Common myeloid progenitor, CD34-positive (primary cell): Measurements from ENCODE around the gene WDR26.

Source experiments
- CTCF ChIA-PET: fragments of 350-600 bp; sonication (Branson Sonifier 250); formaldehyde crosslinking; loops from one replicate; lab custom pipeline; 2021; ENCODE audit warnings: antibody characterized with exemption; lab: Charles Lee
- POLR2A ChIA-PET: fragments of 350-600 bp; sonication (Branson Sonifier 250); formaldehyde crosslinking; loops from one replicate; lab custom pipeline; 2021; ENCODE audit warnings: antibody characterized with exemption; lab: Charles Lee
- DNase-seq, 3 donors: peaks; one replicate each; pipeline versions ENCODE4 v3.0.0 to v3.0.0-alpha.2; 2013
- H3K27ac ChIP-seq, 2 experiments: 1 replicate in 1 of 2; 2 replicates in 1 of 2; pipeline ENCODE4 v1.7.0; 2013; ENCODE audit warnings: inconsistent platforms in 2 of 2, low read length in 2 of 2, mild to moderate bottlenecking in 2 of 2, low read depth in 1 of 2, moderate library complexity in 1 of 2; ENCODE audit not compliant: severe bottlenecking in 2 of 2, insufficient read depth in 1 of 2, poor library complexity in 1 of 2
- H3K27me3 ChIP-seq, 5 experiments: replicated peaks in 2 of 5; 1 replicate in 3 of 5; 2 replicates in 2 of 5; pipeline versions ENCODE4 v1.6.1 to v1.7.0; 2013; ENCODE audit warnings: low read length in 4 of 5, mild to moderate bottlenecking in 2 of 5, moderate library complexity in 2 of 5, inconsistent platforms in 1 of 5; ENCODE audit not compliant: insufficient read depth in 5 of 5, control insufficient read depth in 4 of 5
- H3K36me3 ChIP-seq, 4 experiments: 1 replicate in 2 of 4; 2 replicates in 2 of 4; pipeline versions ENCODE4 v1.6.1 to v1.7.0; 2013; ENCODE audit warnings: low read length in 3 of 4, control low read depth in 1 of 4, mild to moderate bottlenecking in 1 of 4; ENCODE audit not compliant: control insufficient read depth in 4 of 4, insufficient read depth in 4 of 4
- H3K4me1 ChIP-seq, 4 experiments: 1 replicate in 3 of 4; 2 replicates in 1 of 4; pipeline versions ENCODE4 v1.6.1 to v1.7.1; 2013; ENCODE audit warnings: low read length in 3 of 4, mild to moderate bottlenecking in 3 of 4, control low read depth in 1 of 4, inconsistent platforms in 1 of 4, moderate library complexity in 1 of 4; ENCODE audit not compliant: control insufficient read depth in 4 of 4, insufficient read depth in 4 of 4; ENCODE audit errors: control extremely low read depth in 1 of 4
- H3K4me3 ChIP-seq, 7 experiments: 1 replicate in 4 of 7; 2 replicates in 3 of 7; pipeline versions ENCODE4 v1.5.1 to v1.7.0; 2013; ENCODE audit warnings: mild to moderate bottlenecking in 7 of 7, low read length in 6 of 7, moderate library complexity in 6 of 7, inconsistent platforms in 2 of 7, low read depth in 2 of 7, control low read depth in 1 of 7; ENCODE audit not compliant: insufficient read depth in 4 of 7, control insufficient read depth in 1 of 7; ENCODE audit errors: extremely low read depth in 1 of 7
- H3K9me3 ChIP-seq, 5 experiments: 1 replicate in 4 of 5; 2 replicates in 1 of 5; pipeline versions ENCODE4 v1.6.1 to v1.7.1; 2013; ENCODE audit warnings: low read length in 4 of 5, mild to moderate bottlenecking in 2 of 5, inconsistent platforms in 1 of 5, low read depth in 1 of 5, moderate library complexity in 1 of 5; ENCODE audit not compliant: control insufficient read depth in 4 of 5, insufficient read depth in 2 of 5; ENCODE audit errors: control extremely low read depth in 1 of 5
- WGBS: methylation state at CpG from one replicate; pipeline ENCODE4 v1.1.5; 2013; ENCODE audit not compliant: insufficient coverage; 5-methylcytosine and 5-hydroxymethylcytosine counted together

WDR26 gene

DNA sequence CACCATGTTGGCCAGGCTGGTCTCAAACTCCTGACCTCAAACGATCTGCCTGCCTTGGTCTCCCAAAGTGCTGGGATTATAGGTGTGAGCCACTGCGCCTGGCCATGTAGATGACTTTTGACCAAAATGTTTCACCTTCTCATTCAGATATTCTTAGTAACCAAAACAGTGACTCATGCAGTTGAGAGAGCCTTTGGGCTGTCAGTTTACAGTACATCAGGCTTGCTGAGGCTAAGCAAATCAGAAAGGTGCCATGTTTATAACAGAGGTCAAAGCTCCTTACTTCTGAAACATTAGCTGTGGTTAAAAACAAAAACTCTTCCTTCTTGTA is 57.0 kb downstream of the WDR26 start:
- CTCF ChIA-PET = interaction anchor here (0.8 to 1.9 kb wide), 3 partner anchors 12 to 48 kb away, joined by 3 to 7 read pairs (median 3); partner anchors contain the start of gene NVL
- WGBS = 100% methylated on average over 1 of the region's 2 CpGs
- POLR2A ChIA-PET = no interaction called here
- Histone ChIP-seq H3K4me1 (peaks cover 11 to 31% (median 18%) of the 10 kb centered on the region in 4 experiments), H3K36me3 (peaks cover 20 to 49% (median 25%) of the 10 kb centered on the region in 4 experiments), H3K9me3 (no peaks in the 10 kb centered on the region), H3K4me3 (no peak overlapping the region), H3K27me3 (peaks cover 0 to 61% (median 20%) of the 10 kb centered on the region in 5 experiments), H3K27ac (no peak overlapping the region)
- peak in 1 of 3 donors; percentile 15 for DNase-seq

DNA sequence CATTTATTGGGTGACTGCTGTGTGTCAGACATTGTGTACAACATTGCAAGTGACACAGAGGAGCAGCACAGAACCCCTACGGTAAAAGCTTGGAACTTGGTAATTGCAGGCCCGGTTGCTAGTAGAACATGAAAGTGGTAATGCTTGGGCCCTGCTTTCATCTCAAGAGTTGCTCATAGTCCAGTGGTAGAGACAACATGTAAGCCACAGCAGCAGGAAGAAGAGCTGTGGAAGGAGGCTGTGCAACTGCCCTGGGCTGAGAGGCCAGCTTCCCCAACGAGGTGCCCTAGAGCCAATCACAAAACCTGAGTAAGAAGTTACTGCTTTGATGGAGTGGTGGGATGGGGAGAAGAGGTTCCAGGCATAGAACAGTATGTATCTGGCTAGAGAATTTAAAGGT is 59.5 kb downstream of the WDR26 start:
- POLR2A ChIA-PET = no interaction called here

DNA sequence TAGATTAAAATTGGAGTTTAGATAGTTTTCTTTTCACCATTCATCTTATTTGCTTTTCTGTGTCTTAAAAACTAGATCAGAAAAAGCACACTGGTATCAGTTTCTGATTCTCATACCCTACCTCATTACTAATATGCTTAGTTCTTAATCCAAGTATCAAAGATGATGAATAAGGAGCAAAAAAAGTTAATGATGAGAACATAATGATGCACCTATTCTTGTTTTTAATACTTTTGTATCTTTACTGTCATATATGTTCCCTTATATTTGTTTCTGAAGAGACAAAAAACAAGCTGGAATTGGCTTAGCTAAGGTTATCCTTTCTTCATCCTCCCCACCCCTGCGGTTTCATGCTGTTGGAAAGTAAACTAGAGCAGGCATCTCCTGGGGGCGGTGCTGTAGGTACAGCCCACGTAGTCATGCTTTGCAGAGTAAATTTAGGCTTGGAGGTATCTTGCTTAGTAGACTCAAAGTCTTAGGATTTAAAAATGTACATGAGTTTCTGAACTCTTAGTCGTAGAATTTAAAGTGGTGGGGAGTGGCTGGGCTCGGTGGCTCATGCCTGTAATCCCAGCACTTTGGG is 61.5 kb downstream of the WDR26 start:
- ChIA-PET POLR2A (no interaction called here), CTCF (no interaction called here)
- Histone ChIP-seq H3K27ac (no peak overlapping the region), H3K9me3 (no peaks in the 10 kb centered on the region), H3K4me3 (no peak overlapping the region), H3K27me3 (peaks cover 0 to 44% (median 13%) of the 10 kb centered on the region in 5 experiments), H3K36me3 (peaks cover 25 to 87% (median 40%) of the 10 kb centered on the region in 4 experiments), H3K4me1 (peaks cover 0 to 6% (median 0%) of the 10 kb centered on the region in 4 experiments)
- DNase-seq = no peak
- WGBS = 100% methylated on average over 4 of the region's 5 CpGs

More for the DNA sequence above, 59.5 kb downstream of the WDR26 start:
- CTCF ChIA-PET = interaction anchor here (1.0 to 1.2 kb wide), 4 partner anchors 9 to 82 kb away, joined by 3 to 4 read pairs (median 3); no protein-coding TSS in a partner anchor
- Histone ChIP-seq H3K36me3 (peaks cover 22 to 71% (median 36%) of the 10 kb centered on the region in 4 experiments), H3K4me3 (no peak overlapping the region), H3K4me1 (peaks cover 3 to 20% (median 11%) of the 10 kb centered on the region in 4 experiments), H3K27ac (no peak overlapping the region), H3K9me3 (no peaks in the 10 kb centered on the region), H3K27me3 (peaks cover 0 to 49% (median 13%) of the 10 kb centered on the region in 5 experiments)
- DNase-seq = no peak
- WGBS = 98% methylated on average over 3 of the region's 3 CpGs

DNA sequence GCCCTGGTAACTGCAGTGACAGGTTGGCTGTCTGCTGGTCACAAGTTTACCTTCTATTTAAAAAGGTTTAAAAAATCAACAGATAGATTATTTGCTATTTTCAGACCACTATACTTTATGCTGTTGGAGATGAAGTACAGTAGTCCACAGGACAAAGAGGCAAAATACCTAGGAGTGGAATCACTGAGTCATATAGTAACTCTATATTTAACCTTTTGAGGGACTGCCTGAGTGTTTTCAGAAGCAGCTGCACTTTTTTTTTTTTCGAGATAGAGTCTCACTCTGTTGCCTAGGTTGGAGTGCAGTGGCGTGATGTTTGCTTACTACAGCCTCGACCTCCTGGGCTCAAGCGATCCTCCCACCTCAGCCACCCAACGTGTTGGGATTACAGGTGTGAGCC is 66.2 kb downstream of the WDR26 start:
- no peaks in the 10 kb centered on the region for H3K4me1 ChIP-seq
- peaks cover 0 to 10% (median 0%) of the 10 kb centered on the region in 5 experiments for H3K27me3 ChIP-seq
- H3K27ac ChIP-seq = no peak overlapping the region
- DNase-seq = no peak
- peaks cover 7 to 58% (median 27%) of the 10 kb centered on the region in 4 experiments for H3K36me3 ChIP-seq
- H3K4me3 ChIP-seq = no peak overlapping the region
- POLR2A ChIA-PET = interaction anchor here (1.3 kb wide), 1 partner anchor 11 kb away, joined by 3 read pairs; no protein-coding TSS in a partner anchor
- CTCF ChIA-PET = interaction anchor here (1.1 kb wide), 1 partner anchor 22 kb away, joined by 3 read pairs; no protein-coding TSS in a partner anchor
- 95% methylated on average over 4 of the region's 5 CpGs for WGBS
- no peaks in the 10 kb centered on the region for H3K9me3 ChIP-seq

DNA sequence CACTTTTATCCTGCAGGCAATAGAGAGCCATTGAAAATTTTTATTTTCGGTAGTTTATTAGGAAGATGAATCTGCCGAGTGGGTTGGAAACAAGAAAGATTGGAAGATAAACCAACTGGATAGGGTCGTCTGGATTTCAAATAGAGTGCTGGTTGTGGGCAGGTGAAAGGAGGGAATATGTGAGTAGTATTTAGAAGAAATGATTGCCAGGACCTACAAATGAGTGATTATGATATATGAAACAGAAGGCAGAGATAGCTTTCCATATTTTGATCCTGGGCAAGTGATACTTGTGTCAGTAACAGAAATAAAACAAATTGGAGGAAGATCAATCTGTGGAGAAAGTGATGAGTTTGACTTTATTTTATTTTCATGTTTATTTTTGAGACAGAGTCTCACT is 75.4 kb downstream of the WDR26 start:
- ChIA-PET POLR2A (no interaction called here), CTCF (interaction anchor here (2.4 kb wide), 1 partner anchor 17 kb away, joined by 7 read pairs; no protein-coding TSS in a partner anchor)
- Histone ChIP-seq H3K36me3 (peaks cover 0 to 10% (median 3%) of the 10 kb centered on the region in 4 experiments), H3K27me3 (no peaks in the 10 kb centered on the region), H3K27ac (no peak overlapping the region), H3K4me1 (peaks cover 6 to 16% (median 11%) of the 10 kb centered on the region in 4 experiments), H3K9me3 (no peaks in the 10 kb centered on the region), H3K4me3 (no peak overlapping the region)
- WGBS = 92% methylated on average over 3 of the region's 3 CpGs
- no peak for DNase-seq

DNA sequence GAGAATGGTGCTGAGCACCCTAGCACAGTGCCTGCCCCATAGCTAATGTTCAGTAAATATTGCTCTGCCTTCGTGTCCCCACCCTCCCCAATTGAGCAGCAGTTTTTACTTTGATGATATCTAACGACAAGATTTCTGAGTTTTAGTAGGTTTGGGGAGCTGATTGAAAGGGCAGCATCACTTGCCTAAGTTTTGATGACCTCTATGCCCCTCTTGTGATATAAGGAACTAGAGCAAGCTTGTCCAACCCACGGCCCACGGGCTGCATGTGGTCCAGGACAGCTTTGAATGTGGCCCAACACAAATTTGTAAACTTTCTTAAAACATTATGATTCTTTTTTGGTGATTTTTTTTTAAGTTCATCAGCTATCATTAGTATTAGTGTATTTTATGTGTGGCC is 76.4 kb downstream of the WDR26 start:
- H3K27ac ChIP-seq = no peak overlapping the region
- no peak for DNase-seq
- POLR2A ChIA-PET = interaction anchor here (0.9 kb wide), 1 partner anchor 11 kb away, joined by 3 read pairs; no protein-coding TSS in a partner anchor

More for the DNA sequence above, 76.4 kb downstream of the WDR26 start:
- H3K4me3 ChIP-seq = peak overlapping the region in 3 of 7 experiments; percentile 80 to 95 (median 92)
- no peaks in the 10 kb centered on the region for H3K27me3 ChIP-seq
- CTCF ChIA-PET = interaction anchor here (0.6 to 2.4 kb wide), 3 partner anchors 18 to 1767 kb away, joined by 3 to 7 read pairs (median 3); no protein-coding TSS in a partner anchor
- H3K36me3 ChIP-seq = peaks cover 0 to 7% (median 0%) of the 10 kb centered on the region in 4 experiments
- H3K4me1 ChIP-seq = peaks cover 6 to 16% (median 11%) of the 10 kb centered on the region in 4 experiments
- H3K9me3 ChIP-seq = no peaks in the 10 kb centered on the region
- 94% methylated on average over 2 of the region's 4 CpGs for WGBS
